ENCODE results near the gene IL33. TPM values are rescaled to one million over a fixed set of nuclear protein-coding genes. Genes with fewer than 3 reads are reported as not detected.

IL33 gene
- total RNA-seq, 4 donors from 2014 or later, result 10.3 to 25.5 (median 20.8) TPM

DNA sequence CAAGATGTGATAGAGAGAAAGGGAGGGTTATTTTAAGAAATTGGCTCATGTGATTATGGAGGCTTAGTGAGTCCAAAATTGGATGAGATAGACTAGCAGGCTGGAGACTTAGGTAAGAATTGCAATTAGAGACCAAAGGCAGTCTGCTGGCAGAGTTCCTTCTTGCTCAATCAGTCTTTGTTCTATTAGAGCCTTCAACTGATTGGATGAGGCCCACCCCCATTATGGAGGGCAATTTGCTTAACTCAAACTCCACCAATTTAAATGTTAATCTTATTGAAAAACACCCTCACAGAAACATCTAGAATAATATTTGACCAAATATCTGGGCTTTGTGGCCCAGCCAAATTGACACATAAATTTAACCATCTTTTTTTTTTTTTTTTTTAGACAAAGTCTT lies 88.6 kb downstream of the IL33 start:
- DNase-seq (ENCODE audit: low spot score in 2 of 2), result no peak
- Histone ChIP-seq H3K27ac (no peak overlapping the region), H3K4me1 (no peaks in the 10 kb centered on the region), H3K36me3 (no peaks in the 10 kb centered on the region), H3K27me3 (no peaks in the 10 kb centered on the region), H3K9me3 (no peaks in the 10 kb centered on the region), H3K4me3 (no peak overlapping the region)
- TF ChIP-seq POLR2A (IDR thresholded peaks at IDR 0.05) (no peak), EP300 (IDR thresholded peaks at IDR 0.05) (no peak), CTCF (IDR thresholded peaks at IDR 0.05) (no peak)

DNA sequence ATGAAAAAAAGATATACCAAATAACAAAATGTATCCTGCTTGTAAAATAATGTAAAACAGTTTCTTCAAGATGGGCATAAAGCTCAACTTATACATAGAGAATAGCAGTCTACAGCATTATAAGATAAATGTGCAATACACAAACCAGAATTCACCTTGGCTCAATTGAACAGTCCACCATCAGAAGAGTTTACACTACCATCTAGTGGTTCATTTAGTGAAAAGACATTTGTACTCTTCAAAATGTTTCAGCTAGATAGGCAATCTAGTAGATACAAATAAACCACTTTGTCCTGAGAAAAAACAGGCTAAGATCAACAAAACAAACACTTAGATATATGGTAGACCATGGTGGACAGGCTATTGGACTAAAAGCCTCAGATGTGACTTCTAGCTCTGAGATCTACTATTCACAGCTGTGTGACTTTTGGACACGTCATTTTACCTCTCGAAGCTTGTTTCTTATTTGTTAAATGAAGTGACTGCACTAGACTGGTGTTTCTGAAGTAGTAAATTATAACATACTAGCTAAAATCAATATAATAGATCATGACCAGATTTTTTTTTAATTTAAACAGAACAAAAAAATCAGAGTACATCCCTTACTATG lies 90.5 kb downstream of the IL33 start:
- H3K4me3 ChIP-seq, result no peak overlapping the region
- no peak for DNase-seq (ENCODE audit: low spot score in 2 of 2)
- H3K27me3 ChIP-seq, result no peaks in the 10 kb centered on the region
- no peaks in the 10 kb centered on the region for H3K36me3 ChIP-seq
- no peak overlapping the region for H3K27ac ChIP-seq
- WGBS, 2 donors, result 82 to 83% methylated on average over 2 of the region's 2 CpGs
- H3K4me1 ChIP-seq, result no peaks in the 10 kb centered on the region
- no peaks in the 10 kb centered on the region for H3K9me3 ChIP-seq
- TF ChIP-seq CTCF (IDR thresholded peaks at IDR 0.05) (peak; percentile 18 to 71 (median 44)), POLR2A (IDR thresholded peaks at IDR 0.05) (no peak)

Other genes with a start within 250 kb of the IL33 start
- 10 to 100 TPM in 3 of 4 donors, 1 to 10 TPM in 1; 8.8 to 19.9 (median 11.5) TPM for gene RANBP6, start 200.2 kb upstream of the IL33 start, total RNA-seq
- not detected for gene TPD52L3, start 112.6 kb downstream of the IL33 start, total RNA-seq
- 10 to 100 TPM; 61.2 to 85.0 (median 76.0) TPM for gene UHRF2, start 197.4 kb downstream of the IL33 start, total RNA-seq

Measured in tibial nerve (tissue), 4 donors.